A549 (cell line): ENCODE results near the gene KLHL22.

Experiments used
- BHLHE40 ChIP-seq: IDR thresholded peaks from 2 replicates; pipeline ENCODE4 v1.6.1; 2012; ENCODE audit warnings: low read depth, low read length, inconsistent platforms
- CEBPB ChIP-seq, 2 experiments: fragments of >200 bp in 1 of 2; sonication (Bioruptor Twin) in 1 of 2; formaldehyde crosslinking in 1 of 2; IDR thresholded peaks; 2 replicates each; pipeline ENCODE4 v1.6.1; 2012 to 2016
- EHF ChIP-seq: fragments of 250-450 bp; sonication (Bioruptor Pico); IDR thresholded peaks from 2 replicates; pipeline ENCODE4 v1.5.0; 2020; ENCODE audit warnings: mild to moderate bottlenecking
- EP300 ChIP-seq, 2 experiments: fragments of >200 bp; sonication (Bioruptor Twin); formaldehyde crosslinking; IDR thresholded peaks; 2 replicates in 1 of 2; 3 replicates in 1 of 2; pipeline ENCODE4 v1.6.1; 2016 to 2017
- HDAC2 ChIP-seq: fragments of 200-600 bp; sonication (generic); IDR thresholded peaks from 2 replicates; pipeline ENCODE4 v1.6.1; 2016
- HOXB13 ChIP-seq: fragments of 250-450 bp; sonication (Bioruptor Pico); IDR thresholded peaks from 2 replicates; pipeline ENCODE4 v1.5.0; 2020; ENCODE audit warnings: low read depth, mild to moderate bottlenecking, moderate library complexity
- PHF8 ChIP-seq: fragments of 200-600 bp; sonication (generic); IDR thresholded peaks from 2 replicates; pipeline ENCODE4 v1.6.1; 2016; ENCODE audit warnings: low read depth, mild to moderate bottlenecking, antibody characterized with exemption, moderate library complexity, borderline replicate concordance
- POLR2A ChIP-seq: IDR thresholded peaks from 2 replicates; pipeline ENCODE4 v1.6.1; 2012; ENCODE audit warnings: mild to moderate bottlenecking, low read length
- ZFP36 ChIP-seq: fragments of 450-650 bp; IDR thresholded peaks from 2 replicates; pipeline ENCODE4 v1.6.1; 2014; ENCODE audit warnings: borderline replicate concordance; ENCODE audit not compliant: partially characterized antibody
- TF ChIP-seq, protein P1 (sequence below): fragments of >200 bp; sonication (Bioruptor Twin); formaldehyde crosslinking; IDR thresholded peaks from 3 replicates; pipeline ENCODE4 v1.5.1; 2016
- TF ChIP-seq, protein P2 (sequence below): IDR thresholded peaks from 2 replicates; pipeline ENCODE4 v1.6.1; 2012

DNA sequence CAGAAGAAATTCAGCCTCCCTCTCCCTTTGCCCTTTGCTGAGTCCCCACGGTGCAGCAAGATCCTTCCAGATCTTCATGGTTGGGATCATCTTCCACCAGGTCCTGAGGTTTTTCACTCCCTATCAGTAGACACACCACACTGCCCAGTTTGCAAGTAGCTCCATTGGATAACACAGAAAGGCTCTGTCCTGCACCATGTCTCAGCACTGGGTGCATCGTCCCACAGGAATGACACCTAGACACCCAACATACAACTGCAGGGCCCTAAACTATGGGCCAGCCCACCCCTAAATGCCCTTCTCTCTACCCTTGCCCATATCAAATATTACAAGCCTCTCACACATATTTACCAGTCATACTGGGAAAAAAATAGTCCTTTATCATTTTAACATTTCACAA lies 9.4 kb downstream of the KLHL22 start:
- TF ChIP-seq CEBPB (IDR thresholded peaks at IDR 0.05): no peak
- TF ChIP-seq, protein P1, sequence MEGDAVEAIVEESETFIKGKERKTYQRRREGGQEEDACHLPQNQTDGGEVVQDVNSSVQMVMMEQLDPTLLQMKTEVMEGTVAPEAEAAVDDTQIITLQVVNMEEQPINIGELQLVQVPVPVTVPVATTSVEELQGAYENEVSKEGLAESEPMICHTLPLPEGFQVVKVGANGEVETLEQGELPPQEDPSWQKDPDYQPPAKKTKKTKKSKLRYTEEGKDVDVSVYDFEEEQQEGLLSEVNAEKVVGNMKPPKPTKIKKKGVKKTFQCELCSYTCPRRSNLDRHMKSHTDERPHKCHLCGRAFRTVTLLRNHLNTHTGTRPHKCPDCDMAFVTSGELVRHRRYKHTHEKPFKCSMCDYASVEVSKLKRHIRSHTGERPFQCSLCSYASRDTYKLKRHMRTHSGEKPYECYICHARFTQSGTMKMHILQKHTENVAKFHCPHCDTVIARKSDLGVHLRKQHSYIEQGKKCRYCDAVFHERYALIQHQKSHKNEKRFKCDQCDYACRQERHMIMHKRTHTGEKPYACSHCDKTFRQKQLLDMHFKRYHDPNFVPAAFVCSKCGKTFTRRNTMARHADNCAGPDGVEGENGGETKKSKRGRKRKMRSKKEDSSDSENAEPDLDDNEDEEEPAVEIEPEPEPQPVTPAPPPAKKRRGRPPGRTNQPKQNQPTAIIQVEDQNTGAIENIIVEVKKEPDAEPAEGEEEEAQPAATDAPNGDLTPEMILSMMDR: no peak
- TF ChIP-seq HOXB13: no peak
- TF ChIP-seq, protein P2, sequence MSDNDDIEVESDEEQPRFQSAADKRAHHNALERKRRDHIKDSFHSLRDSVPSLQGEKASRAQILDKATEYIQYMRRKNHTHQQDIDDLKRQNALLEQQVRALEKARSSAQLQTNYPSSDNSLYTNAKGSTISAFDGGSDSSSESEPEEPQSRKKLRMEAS: no peak
- TF ChIP-seq POLR2A: no peak
- TF ChIP-seq PHF8: no peak
- TF ChIP-seq ZFP36: no peak
- no peak for TF ChIP-seq EHF
- TF ChIP-seq HDAC2: no peak
- TF ChIP-seq EP300 (IDR thresholded peaks at IDR 0.05): no peak
- TF ChIP-seq BHLHE40: no peak
